GM19239 (cell line): ENCODE results near the gene KIF23.

Experiments
- DNase-seq: peaks from one replicate; pipeline ENCODE4 v3.0.0; 2011; ENCODE audit warnings: low spot score; ENCODE audit not compliant: insufficient read length
- FAIRE-seq: peaks from 2 replicates; lab custom pipeline; 2011; peaks lifted over from hg19 to GRCh38; lab: Jason Lieb, UNC

The KIF23 gene

DNA sequence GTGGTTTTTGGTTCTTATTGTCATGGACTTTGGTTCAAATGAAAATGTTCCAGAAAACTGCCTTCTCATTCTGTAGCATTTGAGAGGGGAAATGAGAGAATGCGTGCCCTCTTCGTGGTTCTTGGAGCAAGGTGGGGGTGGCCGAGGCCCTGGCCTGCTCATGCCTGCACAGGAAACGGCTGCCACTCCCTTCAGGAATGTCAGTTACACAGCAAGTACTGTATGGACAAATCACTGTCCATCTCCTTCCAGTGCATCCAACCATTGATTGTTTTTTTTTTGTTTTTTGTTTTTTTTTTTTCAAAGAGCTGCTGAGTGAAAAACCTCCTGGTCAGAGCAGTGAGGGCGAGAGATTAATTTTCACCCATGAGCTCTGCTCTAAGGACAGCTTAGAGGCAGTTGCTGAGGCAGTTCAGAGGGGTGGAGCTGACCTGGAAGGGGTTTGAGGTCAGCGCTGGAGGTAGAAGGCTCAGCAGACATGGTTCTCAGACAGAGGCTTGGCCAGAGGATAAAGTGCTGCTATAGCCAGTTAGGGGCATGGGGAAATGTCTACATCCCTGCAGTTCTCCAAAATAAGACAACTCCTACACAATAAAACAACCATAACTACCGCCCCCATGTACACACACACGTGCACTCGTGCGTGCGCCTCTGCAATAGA is 20.2 kb upstream of the KIF23 start:
- no peak for FAIRE-seq
- DNase-seq = no peak

DNA sequence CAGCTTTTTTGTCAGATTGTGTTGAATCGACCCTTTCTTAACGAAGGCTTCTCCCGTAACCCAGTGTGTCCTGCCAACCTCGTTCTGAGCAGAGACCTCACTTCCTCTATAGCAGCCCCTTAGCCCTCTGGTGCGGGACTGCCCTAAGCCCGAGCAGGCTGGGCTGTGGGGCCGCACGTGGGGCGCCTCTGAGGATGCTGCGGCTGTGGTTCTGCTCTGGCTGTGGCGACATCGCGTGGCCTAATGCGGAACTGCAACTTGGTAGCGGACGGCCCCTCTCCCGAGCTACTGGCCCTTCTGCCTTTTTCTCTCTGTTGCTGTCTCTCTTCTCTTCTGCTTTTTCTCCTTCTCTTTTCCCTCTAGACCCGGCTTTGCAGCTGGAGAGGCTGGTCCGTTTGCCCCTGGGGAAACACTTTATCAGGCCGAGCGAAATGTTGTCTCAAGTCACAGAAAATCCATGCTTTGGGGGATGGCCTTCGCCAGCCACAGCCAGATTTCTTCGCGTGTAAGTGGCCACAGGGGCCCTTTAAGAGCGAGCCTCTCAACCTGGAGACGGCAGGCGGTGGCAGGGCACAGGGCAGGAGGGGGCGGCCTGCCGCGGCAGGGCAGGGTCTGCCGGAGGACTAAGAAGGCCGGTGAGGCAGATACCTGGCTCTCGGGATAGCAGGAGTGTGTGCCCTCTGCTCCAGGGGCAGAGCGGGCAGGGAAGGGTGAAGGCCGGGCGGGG is 19.4 kb upstream of the KIF23 start:
- DNase-seq (peak; percentile 80), FAIRE-seq (peak; percentile 85)

- DNase-seq (no peak), FAIRE-seq (no peak)
These were observed 18.7 kb upstream of the KIF23 start for GRCh38 chr15:69395460-69395859.

DNA sequence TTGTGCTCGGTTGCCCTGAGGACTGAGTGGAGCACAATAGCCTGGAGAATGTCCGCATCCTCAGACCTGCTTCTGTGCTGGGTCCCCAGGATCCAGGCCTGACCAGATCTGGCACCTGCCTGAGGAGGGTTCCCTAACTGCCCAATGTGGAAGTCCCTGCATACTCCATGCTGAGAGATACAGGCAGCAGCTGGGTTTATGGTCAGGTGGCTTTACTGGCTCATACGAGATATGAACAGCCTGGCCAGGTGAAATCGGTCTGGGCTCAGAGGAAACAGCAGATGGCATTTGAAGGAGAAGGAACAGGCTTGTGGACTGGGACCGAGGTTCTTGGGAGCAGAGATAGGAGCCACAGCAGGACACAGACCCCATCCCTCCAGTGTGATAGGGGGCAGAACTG is 18.2 kb upstream of the KIF23 start:
- DNase-seq = no peak
- FAIRE-seq = no peak

DNA sequence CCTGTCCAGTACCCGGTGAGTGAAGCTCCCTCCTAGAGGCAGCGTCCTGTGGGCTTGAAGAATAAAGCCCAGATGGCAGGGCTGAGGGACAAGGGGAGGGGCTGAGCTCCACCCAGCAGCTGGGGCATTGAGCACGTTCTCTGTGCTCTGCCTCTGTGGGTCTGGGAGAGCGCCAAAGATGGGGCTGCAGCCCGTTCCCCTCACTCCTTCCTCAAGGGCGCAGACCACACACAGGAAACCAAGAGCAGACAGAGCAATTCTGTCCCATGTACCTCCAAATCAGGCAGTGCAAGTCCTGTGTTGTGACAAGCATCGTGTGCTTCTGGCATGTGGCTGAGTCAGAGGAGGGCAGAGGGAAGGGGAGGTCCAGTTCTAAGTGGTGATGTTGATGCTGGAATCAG is 15.7 kb upstream of the KIF23 start:
- FAIRE-seq = no peak
- DNase-seq = no peak

- FAIRE-seq = no peak
These were observed 13.3 kb upstream of the KIF23 start for GRCh38 chr15:69400850-69401249.

GRCh38 chr15:69402816-69403215 is 11.3 kb upstream of the KIF23 start:
- DNase-seq (no peak), FAIRE-seq (no peak)

More at GRCh38 chr15:69400850-69401249, 13.3 kb upstream of the KIF23 start:
- DNase-seq = no peak

DNA sequence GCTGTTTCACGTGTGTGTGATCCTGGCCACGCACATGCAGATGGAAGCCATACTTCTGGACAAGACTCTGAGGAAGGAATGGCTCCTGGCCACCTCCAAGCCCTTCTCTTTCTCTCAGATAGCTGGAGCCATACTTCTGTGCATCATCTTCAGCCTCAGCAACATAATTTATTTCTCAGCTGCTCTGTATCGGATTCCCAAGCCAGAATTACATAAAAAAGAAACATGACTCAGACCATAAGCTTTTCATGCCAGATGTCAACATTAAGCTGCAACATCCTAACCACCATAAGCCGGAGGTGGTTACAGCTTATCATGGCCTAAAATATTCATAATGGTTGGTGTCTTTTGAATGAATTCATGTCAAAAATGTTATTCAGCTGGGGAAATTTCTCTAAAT is 10.6 kb upstream of the KIF23 start:
- FAIRE-seq = no peak
- DNase-seq = no peak

GRCh38 chr15:69405110-69405509 is 9.0 kb upstream of the KIF23 start:
- FAIRE-seq (no peak), DNase-seq (no peak)

DNA sequence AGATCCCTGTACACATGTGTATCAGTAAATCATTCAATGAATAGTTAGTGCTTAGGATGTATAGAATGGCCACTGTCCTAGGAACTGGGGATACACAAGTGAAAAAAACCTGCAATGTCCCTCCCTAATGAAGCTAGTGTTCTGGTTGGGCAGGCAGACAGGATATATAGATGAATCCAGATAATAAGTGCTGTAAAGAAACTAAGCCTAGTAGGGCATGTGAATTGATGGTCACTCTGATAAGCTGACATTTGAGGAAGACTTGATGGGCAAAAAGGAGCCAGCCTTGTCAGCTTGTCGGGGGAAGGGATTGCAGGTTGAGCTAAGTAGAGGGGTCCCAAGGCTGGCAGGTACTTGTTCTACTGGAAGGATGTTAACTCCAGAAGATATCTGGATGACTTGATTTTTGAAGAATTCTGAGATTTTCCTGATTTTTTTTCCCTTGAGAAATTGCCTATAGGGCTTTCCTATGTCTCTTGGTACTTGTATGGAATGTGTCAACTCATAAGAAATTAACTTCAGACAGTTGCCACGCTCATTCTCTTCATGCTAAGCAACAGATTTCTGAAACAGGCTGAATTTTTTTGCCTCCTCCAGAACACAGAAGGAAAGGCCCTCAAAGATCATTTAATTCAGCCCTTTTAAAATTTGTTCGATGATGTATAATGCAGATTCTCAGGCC is 6.3 kb upstream of the KIF23 start:
- FAIRE-seq = no peak

GRCh38 chr15:69408841-69409240 is 5.3 kb upstream of the KIF23 start:
- FAIRE-seq = no peak

More for the DNA sequence above, 6.3 kb upstream of the KIF23 start:
- DNase-seq = no peak

DNA sequence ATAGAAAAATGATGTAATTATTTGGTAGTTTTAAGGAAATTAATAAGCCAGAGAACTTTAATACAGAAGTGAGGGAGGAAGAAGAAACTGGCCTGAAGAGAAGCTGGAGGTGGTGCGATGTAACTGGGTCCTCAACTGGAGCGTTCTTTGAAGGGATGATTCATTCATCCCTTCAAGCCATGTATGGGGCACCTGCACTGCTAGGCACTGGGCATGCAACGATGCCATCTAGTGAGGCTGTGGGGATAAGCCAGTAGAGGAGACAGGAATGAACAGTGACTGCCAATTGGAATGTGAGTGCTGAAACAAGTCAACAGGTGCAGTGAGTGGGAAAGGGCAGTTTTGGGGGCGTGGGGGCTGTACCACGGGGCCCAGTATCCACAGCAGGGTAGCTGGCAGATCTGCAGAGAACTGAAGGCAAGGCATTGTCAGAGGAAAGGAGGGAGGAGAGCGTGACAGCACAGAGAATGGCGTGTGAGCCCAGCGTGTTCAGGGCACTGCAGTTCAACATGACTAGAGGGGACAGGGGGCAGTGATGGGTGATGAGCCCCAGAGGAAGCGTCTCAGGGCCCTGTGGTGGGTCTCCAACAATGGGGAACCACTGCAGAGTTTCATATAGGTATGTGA is 3.8 kb upstream of the KIF23 start:
- no peak for DNase-seq
- FAIRE-seq = no peak

More at GRCh38 chr15:69408841-69409240, 5.3 kb upstream of the KIF23 start:
- DNase-seq = no peak

- DNase-seq = no peak
- FAIRE-seq = no peak
These were observed 1.9 kb upstream of the KIF23 start for GRCh38 chr15:69412274-69412673.

DNA sequence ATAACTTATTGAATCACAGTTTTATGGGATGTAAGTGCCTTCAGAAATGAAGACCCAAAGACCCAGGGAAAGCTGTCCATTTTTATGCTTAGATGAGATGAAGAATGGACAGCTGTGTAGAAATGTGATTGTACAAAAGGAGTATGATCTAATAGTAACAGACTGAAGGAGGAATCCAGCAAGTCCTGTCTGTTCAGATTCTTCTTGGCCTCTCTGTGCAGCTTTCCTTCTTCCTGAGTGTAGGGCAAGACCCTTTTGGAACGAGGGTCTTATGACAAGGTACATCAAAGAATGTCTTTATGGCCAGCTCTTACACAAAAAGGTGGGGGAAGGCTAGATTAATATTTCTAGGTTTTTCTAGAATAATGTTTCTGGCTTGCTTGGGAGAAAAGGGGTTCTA is 1.4 kb upstream of the KIF23 start:
- DNase-seq (no peak), FAIRE-seq (no peak)

DNA sequence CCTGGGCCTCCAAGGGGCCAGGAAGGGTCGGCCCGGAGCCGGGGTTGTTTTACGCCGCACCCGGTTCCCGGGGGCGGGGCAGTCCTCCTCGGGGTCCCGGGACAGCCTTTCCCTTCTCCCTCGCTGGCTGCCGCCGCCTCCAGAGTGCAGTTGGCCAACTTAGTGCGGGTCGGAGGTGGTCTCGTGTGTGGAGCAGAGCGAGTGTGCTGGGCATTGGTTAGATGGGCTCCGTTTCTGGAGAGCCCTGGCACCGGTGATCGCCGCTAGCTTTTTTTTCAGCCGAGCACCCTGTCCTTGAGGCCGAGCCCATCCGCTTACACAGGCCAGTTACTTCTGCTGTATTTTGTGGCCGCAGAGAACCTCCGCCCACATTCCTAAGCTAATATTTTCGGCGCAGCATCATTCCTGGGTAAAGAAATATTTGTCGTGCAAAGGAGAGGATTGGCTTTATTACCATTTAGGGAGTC is 585 bp downstream of the KIF23 start:
- FAIRE-seq (peak; percentile 66), DNase-seq (peak; percentile 23)

DNA sequence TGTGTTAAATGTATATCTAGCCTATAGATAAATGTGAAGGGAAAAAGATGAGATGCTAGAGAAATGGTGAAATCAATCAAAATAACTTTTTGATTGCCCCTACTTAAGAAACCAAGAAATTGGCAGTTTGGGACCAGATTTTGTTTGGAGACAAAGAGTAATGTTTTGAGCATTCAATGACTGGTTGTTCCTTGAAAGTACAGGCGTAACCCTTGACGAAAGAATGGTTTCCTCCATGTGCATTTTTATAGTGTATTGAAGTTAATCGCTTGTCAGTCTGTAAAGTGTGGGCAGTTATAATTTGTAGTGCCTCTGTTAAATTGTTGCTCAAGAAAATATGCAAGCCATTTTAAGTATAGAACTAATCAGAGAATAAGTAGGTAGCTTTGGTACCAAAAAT is 1.2 kb downstream of the KIF23 start:
- no peak for DNase-seq
- FAIRE-seq = peak; percentile 39

- no peak for FAIRE-seq
- DNase-seq = no peak
These were observed 3.4 kb downstream of the KIF23 start for GRCh38 chr15:69417581-69417980.

- DNase-seq (no peak), FAIRE-seq (no peak)
These were observed 7.3 kb downstream of the KIF23 start for GRCh38 chr15:69421498-69421897.

DNA sequence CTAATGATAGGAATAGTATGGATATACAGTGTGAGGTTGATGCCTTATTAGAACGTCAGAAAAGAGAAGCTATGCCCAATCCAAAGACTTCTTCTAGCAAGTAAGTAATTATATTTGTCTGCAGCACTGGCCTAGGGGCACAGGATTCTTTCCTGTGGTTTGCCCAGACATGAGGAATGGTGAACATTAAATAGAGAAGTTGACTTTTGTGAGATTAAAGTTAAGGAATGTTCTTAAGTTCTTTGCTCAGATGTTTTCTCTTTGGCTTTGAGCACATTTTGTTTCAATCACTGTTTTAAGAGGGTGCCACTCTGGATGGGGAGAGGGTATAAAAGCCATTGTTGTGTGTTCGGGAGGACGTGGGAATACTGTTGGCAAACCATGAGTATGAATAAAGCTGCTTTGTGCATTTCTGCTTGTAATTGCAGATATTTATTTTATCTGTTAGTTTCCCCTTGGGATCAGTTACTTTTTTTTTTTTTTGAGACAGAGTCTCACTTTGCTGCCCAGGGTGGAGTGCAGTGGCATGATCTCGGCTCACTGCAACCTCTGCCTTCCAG is 8.3 kb downstream of the KIF23 start:
- no peak for FAIRE-seq

GRCh38 chr15:69424001-69424400 is 9.9 kb downstream of the KIF23 start:
- FAIRE-seq (no peak), DNase-seq (no peak)

More for the DNA sequence above, 8.3 kb downstream of the KIF23 start:
- no peak for DNase-seq
